Esophagus muscularis mucosa (tissue), 4 donors: Measurements from ENCODE around the gene PTTG1. TPM values are rescaled to one million over a fixed set of nuclear protein-coding genes. Genes with fewer than 3 reads are reported as not detected.

ENCODE experiments used
- DNase-seq: peaks from one replicate; pipeline ENCODE4 v3.0.0-alpha.2; 2017; ENCODE audit errors: extremely low spot score
- H3K27ac ChIP-seq, 4 donors: fragments of 200-600 bp; sonication (generic); replicated peaks in 1 of 4; 1 replicate in 3 of 4; 2 replicates in 1 of 4; pipeline ENCODE4 v1.5.1; 2016 to 2019; ENCODE audit warnings: mild to moderate bottlenecking in 1 of 4
- H3K27me3 ChIP-seq, 4 donors: fragments of 200-600 bp; sonication (generic); one replicate each; pipeline versions ENCODE4 v1.5.1 to v1.6.0; 2016 to 2019
- H3K36me3 ChIP-seq, 4 donors: fragments of 200-600 bp; sonication (generic); one replicate each; pipeline ENCODE4 v1.5.1; 2016 to 2019
- H3K4me1 ChIP-seq, 4 donors: fragments of 200-600 bp; sonication (generic); one replicate each; pipeline ENCODE4 v1.5.1; 2016 to 2019
- H3K4me3 ChIP-seq, 4 donors: fragments of 200-600 bp; sonication (generic); 1 replicate in 2 of 4; 2 replicates in 2 of 4; pipeline ENCODE4 v1.5.1; 2016 to 2019; ENCODE audit warnings: mild to moderate bottlenecking in 4 of 4, moderate library complexity in 1 of 4
- H3K9me3 ChIP-seq, 4 donors: fragments of 200-600 bp; sonication (generic); 1 replicate in 3 of 4; 2 replicates in 1 of 4; pipeline ENCODE4 v1.5.1; 2016 to 2019
- CTCF ChIP-seq, 3 experiments: fragments of 200-600 bp in 2 of 3; fragments of 450-650 bp in 1 of 3; sonication (generic) in 2 of 3; IDR thresholded peaks; one replicate each; pipeline ENCODE4 v1.5.1; 2017 to 2019; ENCODE audit warnings: antibody characterized with exemption in 3 of 3, mild to moderate bottlenecking in 2 of 3, moderate library complexity in 1 of 3
- EP300 ChIP-seq: sonication (generic); formaldehyde crosslinking; IDR thresholded peaks from one replicate; pipeline ENCODE4 v1.6.1; 2017; ENCODE audit warnings: antibody characterized with exemption
- POLR2A ChIP-seq: fragments of 450-650 bp; IDR thresholded peaks from one replicate; pipeline ENCODE4 v1.6.1; 2017; ENCODE audit warnings: antibody characterized with exemption, moderate library complexity, mild to moderate bottlenecking, low read depth
- POLR2AphosphoS5 ChIP-seq, 2 donors: sonication (generic); formaldehyde crosslinking; IDR thresholded peaks; one replicate each; pipeline ENCODE4 v1.6.1; 2017; ENCODE audit warnings: antibody characterized with exemption in 2 of 2
- WGBS: methylation state at CpG from one replicate; pipeline ENCODE4 v1.1.5; 2018; 5-methylcytosine and 5-hydroxymethylcytosine counted together
- intact Hi-C: fragments of 100-400 bp; cut with DNase I; formaldehyde crosslinking; loops from one replicate; pipeline ENCODE4 v1.15.1; 2023
- total RNA-seq, 4 donors: library from RNA; depleted of rRNA; stranded (reverse); fragments of >200 nt; gene quantifications; one replicate each; pipeline versions ENCODE4 v1.1.0 to v1.2.1, GENCODE V29; 2016

The PTTG1 gene
- total RNA-seq, 4 donors from 2014 or later: 2.6 to 6.3 (median 5.5) TPM; not detected in 1

- TF ChIP-seq POLR2A (no peak), CTCF (IDR thresholded peaks at IDR 0.05) (no peak), POLR2AphosphoS5 (IDR thresholded peaks at IDR 0.05) (no peak), EP300 (no peak)
- no peak for DNase-seq
- peaks cover 0 to 2% (median 0%) of the 10 kb centered on the region in 4 donors for H3K36me3 ChIP-seq
- intact Hi-C loops: no loop called here
- no peak overlapping the region for H3K4me3 ChIP-seq
- no peaks in the 10 kb centered on the region for H3K27me3 ChIP-seq
- H3K9me3 ChIP-seq: no peaks in the 10 kb centered on the region
- H3K4me1 ChIP-seq: peaks cover 22 to 52% (median 43%) of the 10 kb centered on the region in 4 donors
- peak overlapping the region in 1 of 4 donors; percentile 83 for H3K27ac ChIP-seq
Measured at GRCh38 chr5:160420331-160420610, 1.4 kb upstream of the PTTG1 start.

- 63% methylated on average over 2 of the region's 2 CpGs for WGBS
- Histone ChIP-seq H3K9me3 (no peaks in the 10 kb centered on the region), H3K36me3 (no peaks in the 10 kb centered on the region), H3K27me3 (no peaks in the 10 kb centered on the region), H3K4me3 (no peak overlapping the region), H3K4me1 (peaks cover 7 to 25% (median 20%) of the 10 kb centered on the region in 4 donors), H3K27ac (no peak overlapping the region)
- no peak for TF ChIP-seq POLR2A
- no peak for TF ChIP-seq CTCF (IDR thresholded peaks at IDR 0.05)
- no peak for TF ChIP-seq POLR2AphosphoS5 (IDR thresholded peaks at IDR 0.05)
- no peak for TF ChIP-seq EP300
- intact Hi-C loops: no loop called here
- no peak for DNase-seq
Measured at GRCh38 chr5:160423099-160423498, 1.4 kb downstream of the PTTG1 start.

- TF ChIP-seq CTCF (IDR thresholded peaks at IDR 0.05): no peak
- TF ChIP-seq POLR2AphosphoS5 (IDR thresholded peaks at IDR 0.05): no peak
- TF ChIP-seq POLR2A: no peak
- TF ChIP-seq EP300: no peak
- WGBS: 95% methylated on average over 4 of the region's 4 CpGs
- Histone ChIP-seq H3K4me3 (no peak overlapping the region), H3K9me3 (no peaks in the 10 kb centered on the region), H3K4me1 (peaks cover 0 to under 1% (median 0%) of the 10 kb centered on the region in 4 donors), H3K27ac (no peak overlapping the region), H3K27me3 (no peaks in the 10 kb centered on the region), H3K36me3 (no peaks in the 10 kb centered on the region)
- intact Hi-C loops: no loop called here
- no peak for DNase-seq
Measured at GRCh38 chr5:160427607-160428006, 6.0 kb downstream of the PTTG1 start.

GRCh38 chr5:160432196-160432595 lies 10.5 kb downstream of the PTTG1 start:
- Histone ChIP-seq H3K4me3 (no peak overlapping the region), H3K4me1 (no peaks in the 10 kb centered on the region), H3K36me3 (no peaks in the 10 kb centered on the region), H3K9me3 (no peaks in the 10 kb centered on the region), H3K27me3 (peaks cover 0 to 18% (median 0%) of the 10 kb centered on the region in 4 donors), H3K27ac (no peak overlapping the region)
- 100% methylated on average over 4 of the region's 4 CpGs for WGBS
- TF ChIP-seq CTCF (IDR thresholded peaks at IDR 0.05): no peak
- TF ChIP-seq POLR2AphosphoS5 (IDR thresholded peaks at IDR 0.05): no peak
- TF ChIP-seq EP300: no peak
- no peak for TF ChIP-seq POLR2A
- intact Hi-C loops: no loop called here
- DNase-seq: no peak

GRCh38 chr5:160432787-160433186 lies 11.1 kb downstream of the PTTG1 start:
- Histone ChIP-seq H3K27me3 (peaks cover 0 to 18% (median 0%) of the 10 kb centered on the region in 4 donors), H3K9me3 (no peaks in the 10 kb centered on the region), H3K4me1 (no peaks in the 10 kb centered on the region), H3K27ac (no peak overlapping the region), H3K36me3 (no peaks in the 10 kb centered on the region), H3K4me3 (no peak overlapping the region)
- WGBS: 92% methylated on average over 4 of the region's 7 CpGs
- intact Hi-C loops: no loop called here
- TF ChIP-seq POLR2A: no peak
- no peak for TF ChIP-seq EP300
- TF ChIP-seq CTCF (IDR thresholded peaks at IDR 0.05): no peak
- no peak for TF ChIP-seq POLR2AphosphoS5 (IDR thresholded peaks at IDR 0.05)
- no peak for DNase-seq
